ENCODE measurements around the gene RPS6KL1.

Gene RPS6KL1

GRCh38 chr14:74910556-74910955, 12.5 kb downstream of the RPS6KL1 start:
- ATAC-seq, result no peak
- TF ChIP-seq PPARA (CRISPR knock-in tag; IDR thresholded peaks at IDR 0.05; ENCODE audit: borderline replicate concordance) (no peak), ZFP3 (CRISPR knock-in tag; IDR thresholded peaks at IDR 0.05) (no peak), ZNF565 (CRISPR knock-in tag; conservative IDR thresholded peaks at IDR 0.05; ENCODE audit: low read depth) (no peak), RARB (CRISPR knock-in tag; IDR thresholded peaks at IDR 0.05) (no peak), ISL1 (CRISPR knock-in tag; IDR thresholded peaks at IDR 0.05) (no peak), TOX (CRISPR knock-in tag; IDR thresholded peaks at IDR 0.05; ENCODE audit: borderline replicate concordance) (no peak), ZC3H10 (CRISPR knock-in tag; IDR thresholded peaks at IDR 0.05) (no peak), ESRRG (CRISPR knock-in tag; IDR thresholded peaks at IDR 0.05) (no peak), ZNF8 (CRISPR knock-in tag; IDR thresholded peaks at IDR 0.05) (no peak), ZFP30 (CRISPR knock-in tag; IDR thresholded peaks at IDR 0.05) (no peak), OSR1 (CRISPR knock-in tag; IDR thresholded peaks at IDR 0.05) (no peak), GLIS3 (CRISPR knock-in tag; IDR thresholded peaks at IDR 0.05) (no peak), SNAI2 (CRISPR knock-in tag; IDR thresholded peaks at IDR 0.05) (no peak), TCF4 (CRISPR knock-in tag; IDR thresholded peaks at IDR 0.05; ENCODE audit: borderline replicate concordance) (no peak), PATZ1 (CRISPR knock-in tag; IDR thresholded peaks at IDR 0.05; ENCODE audit: borderline replicate concordance) (no peak), POU6F1 (CRISPR knock-in tag; IDR thresholded peaks at IDR 0.05; ENCODE audit: borderline replicate concordance, low read depth) (no peak)
- TF ChIP-seq, protein P1, sequence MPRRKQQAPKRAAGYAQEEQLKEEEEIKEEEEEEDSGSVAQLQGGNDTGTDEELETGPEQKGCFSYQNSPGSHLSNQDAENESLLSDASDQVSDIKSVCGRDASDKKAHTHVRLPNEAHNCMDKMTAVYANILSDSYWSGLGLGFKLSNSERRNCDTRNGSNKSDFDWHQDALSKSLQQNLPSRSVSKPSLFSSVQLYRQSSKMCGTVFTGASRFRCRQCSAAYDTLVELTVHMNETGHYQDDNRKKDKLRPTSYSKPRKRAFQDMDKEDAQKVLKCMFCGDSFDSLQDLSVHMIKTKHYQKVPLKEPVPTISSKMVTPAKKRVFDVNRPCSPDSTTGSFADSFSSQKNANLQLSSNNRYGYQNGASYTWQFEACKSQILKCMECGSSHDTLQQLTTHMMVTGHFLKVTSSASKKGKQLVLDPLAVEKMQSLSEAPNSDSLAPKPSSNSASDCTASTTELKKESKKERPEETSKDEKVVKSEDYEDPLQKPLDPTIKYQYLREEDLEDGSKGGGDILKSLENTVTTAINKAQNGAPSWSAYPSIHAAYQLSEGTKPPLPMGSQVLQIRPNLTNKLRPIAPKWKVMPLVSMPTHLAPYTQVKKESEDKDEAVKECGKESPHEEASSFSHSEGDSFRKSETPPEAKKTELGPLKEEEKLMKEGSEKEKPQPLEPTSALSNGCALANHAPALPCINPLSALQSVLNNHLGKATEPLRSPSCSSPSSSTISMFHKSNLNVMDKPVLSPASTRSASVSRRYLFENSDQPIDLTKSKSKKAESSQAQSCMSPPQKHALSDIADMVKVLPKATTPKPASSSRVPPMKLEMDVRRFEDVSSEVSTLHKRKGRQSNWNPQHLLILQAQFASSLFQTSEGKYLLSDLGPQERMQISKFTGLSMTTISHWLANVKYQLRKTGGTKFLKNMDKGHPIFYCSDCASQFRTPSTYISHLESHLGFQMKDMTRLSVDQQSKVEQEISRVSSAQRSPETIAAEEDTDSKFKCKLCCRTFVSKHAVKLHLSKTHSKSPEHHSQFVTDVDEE (CRISPR knock-in tag; IDR thresholded peaks at IDR 0.05), result no peak
- TF ChIP-seq, protein P2, sequence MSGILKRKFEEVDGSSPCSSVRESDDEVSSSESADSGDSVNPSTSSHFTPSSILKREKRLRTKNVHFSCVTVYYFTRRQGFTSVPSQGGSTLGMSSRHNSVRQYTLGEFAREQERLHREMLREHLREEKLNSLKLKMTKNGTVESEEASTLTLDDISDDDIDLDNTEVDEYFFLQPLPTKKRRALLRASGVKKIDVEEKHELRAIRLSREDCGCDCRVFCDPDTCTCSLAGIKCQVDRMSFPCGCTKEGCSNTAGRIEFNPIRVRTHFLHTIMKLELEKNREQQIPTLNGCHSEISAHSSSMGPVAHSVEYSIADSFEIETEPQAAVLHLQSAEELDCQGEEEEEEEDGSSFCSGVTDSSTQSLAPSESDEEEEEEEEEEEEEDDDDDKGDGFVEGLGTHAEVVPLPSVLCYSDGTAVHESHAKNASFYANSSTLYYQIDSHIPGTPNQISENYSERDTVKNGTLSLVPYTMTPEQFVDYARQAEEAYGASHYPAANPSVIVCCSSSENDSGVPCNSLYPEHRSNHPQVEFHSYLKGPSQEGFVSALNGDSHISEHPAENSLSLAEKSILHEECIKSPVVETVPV (CRISPR knock-in tag; IDR thresholded peaks at IDR 0.05), result no peak
- TF ChIP-seq, protein P3, sequence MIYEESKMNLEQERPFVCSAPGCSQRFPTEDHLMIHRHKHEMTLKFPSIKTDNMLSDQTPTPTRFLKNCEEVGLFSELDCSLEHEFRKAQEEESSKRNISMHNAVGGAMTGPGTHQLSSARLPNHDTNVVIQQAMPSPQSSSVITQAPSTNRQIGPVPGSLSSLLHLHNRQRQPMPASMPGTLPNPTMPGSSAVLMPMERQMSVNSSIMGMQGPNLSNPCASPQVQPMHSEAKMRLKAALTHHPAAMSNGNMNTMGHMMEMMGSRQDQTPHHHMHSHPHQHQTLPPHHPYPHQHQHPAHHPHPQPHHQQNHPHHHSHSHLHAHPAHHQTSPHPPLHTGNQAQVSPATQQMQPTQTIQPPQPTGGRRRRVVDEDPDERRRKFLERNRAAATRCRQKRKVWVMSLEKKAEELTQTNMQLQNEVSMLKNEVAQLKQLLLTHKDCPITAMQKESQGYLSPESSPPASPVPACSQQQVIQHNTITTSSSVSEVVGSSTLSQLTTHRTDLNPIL (CRISPR knock-in tag; IDR thresholded peaks at IDR 0.05; ENCODE audit: low read depth), result no peak

DNA sequence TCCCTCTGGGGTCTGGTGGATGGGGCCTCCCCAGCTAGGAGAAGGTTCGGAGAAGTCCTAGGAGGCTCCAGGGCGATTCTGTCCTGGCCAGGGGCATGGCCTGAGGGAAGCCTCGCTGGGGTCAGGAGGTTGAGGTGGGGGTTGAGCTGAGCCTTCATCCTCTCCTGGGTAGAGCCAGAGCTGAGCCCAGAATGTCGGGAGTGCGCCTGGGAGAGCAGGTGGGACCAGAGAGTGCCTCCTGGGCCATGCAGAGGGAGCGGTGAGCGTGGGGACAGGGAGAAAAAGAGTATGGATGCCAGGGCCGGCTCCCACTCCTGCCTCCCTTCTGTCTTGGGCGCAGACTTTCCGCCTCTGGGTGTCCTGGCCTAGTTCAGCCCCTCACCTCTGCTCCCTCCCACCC, 13.1 kb downstream of the RPS6KL1 start:
- ATAC-seq, result no peak
- TF ChIP-seq ZNF565 (CRISPR knock-in tag; conservative IDR thresholded peaks at IDR 0.05; ENCODE audit: low read depth) (no peak), CSDC2 (CRISPR knock-in tag; IDR thresholded peaks at IDR 0.05) (no peak), ZNF70 (CRISPR knock-in tag; IDR thresholded peaks at IDR 0.05) (no peak), PATZ1 (CRISPR knock-in tag; IDR thresholded peaks at IDR 0.05; ENCODE audit: borderline replicate concordance) (no peak), ZNF8 (CRISPR knock-in tag; IDR thresholded peaks at IDR 0.05) (no peak), SNAI2 (CRISPR knock-in tag; IDR thresholded peaks at IDR 0.05) (no peak), BACH2 (CRISPR knock-in tag; IDR thresholded peaks at IDR 0.05; ENCODE audit: borderline replicate concordance) (no peak)
- TF ChIP-seq, protein P1 (CRISPR knock-in tag; IDR thresholded peaks at IDR 0.05), result no peak

All from SK-N-SH treated with all-trans-retinoic acid at 6 μM for 48 hours (cell line).